Neural progenitor cell (in vitro differentiated cells): ENCODE measurements around the gene PEX16. TPM values are rescaled to one million over a fixed set of nuclear protein-coding genes. Genes with fewer than 3 reads are reported as not detected.

ENCODE experiments used
- DNase-seq: peaks from one replicate; pipeline ENCODE4 v3.0.0-alpha.2; 2016; ENCODE audit warnings: low spot score
- H2AFZ ChIP-seq: fragments of 200-600 bp; sonication (generic); replicated peaks from 2 replicates; pipeline ENCODE4 v1.6.1; 2016; ENCODE audit warnings: antibody characterized with exemption
- H3F3A ChIP-seq: fragments of 200-600 bp; sonication (generic); 2 replicates; pipeline ENCODE4 v1.6.1; 2016; ENCODE audit warnings: antibody characterized with exemption, low read depth
- H3K27ac ChIP-seq: fragments of 200-600 bp; sonication (generic); 2 replicates; pipeline ENCODE4 v1.5.1; 2016; ENCODE audit warnings: mild to moderate bottlenecking
- H3K27me3 ChIP-seq: fragments of 200-600 bp; sonication (generic); 2 replicates; pipeline ENCODE4 v1.6.1; 2016; ENCODE audit warnings: mild to moderate bottlenecking, moderate library complexity
- H3K36me3 ChIP-seq: fragments of 200-600 bp; sonication (generic); 2 replicates; pipeline ENCODE4 v1.5.1; 2016
- H3K4me1 ChIP-seq: fragments of 200-600 bp; sonication (generic); 2 replicates; pipeline ENCODE4 v1.6.1; 2016; ENCODE audit warnings: mixed run types
- H3K4me2 ChIP-seq: fragments of 200-600 bp; sonication (generic); 2 replicates; pipeline ENCODE4 v1.6.1; 2016
- H3K4me3 ChIP-seq: fragments of 200-600 bp; sonication (generic); 2 replicates; pipeline ENCODE4 v1.5.1; 2016
- H3K79me2 ChIP-seq: fragments of 200-600 bp; sonication (generic); 2 replicates; pipeline ENCODE4 v1.6.1; 2016; ENCODE audit warnings: low read depth
- H3K9ac ChIP-seq: fragments of 200-600 bp; sonication (generic); 2 replicates; pipeline ENCODE4 v1.6.1; 2016
- H3K9me3 ChIP-seq: fragments of 200-600 bp; sonication (generic); 2 replicates; pipeline ENCODE4 v1.5.1; 2016; ENCODE audit warnings: low read depth
- H4K20me1 ChIP-seq: fragments of 200-600 bp; sonication (generic); 2 replicates; pipeline ENCODE4 v1.6.1; 2016; ENCODE audit warnings: low read depth
- H3K27ac Mint-ChIP-seq: 3 replicates; pipeline ENCODE4 v1.8.0; 2021; ENCODE audit warnings: mixed read lengths
- H3K27me3 Mint-ChIP-seq: 2 replicates; pipeline ENCODE4 v1.8.0; 2022; ENCODE audit warnings: low read depth, mild to moderate bottlenecking, inconsistent platforms, moderate library complexity, mixed read lengths; ENCODE audit not compliant: insufficient read depth
- H3K36me3 Mint-ChIP-seq: 3 replicates; pipeline ENCODE4 v1.8.0; 2021; ENCODE audit warnings: mixed read lengths
- H3K4me1 Mint-ChIP-seq: 3 replicates; pipeline ENCODE4 v1.8.0; 2021; ENCODE audit warnings: mixed read lengths
- H3K4me3 Mint-ChIP-seq: 3 replicates; pipeline ENCODE4 v1.8.0; 2021; ENCODE audit warnings: mild to moderate bottlenecking, moderate library complexity, mixed read lengths
- H3K9me3 Mint-ChIP-seq: 3 replicates; pipeline ENCODE4 v1.8.0; 2020; ENCODE audit warnings: mixed read lengths
- EZH2 ChIP-seq: fragments of 200-600 bp; sonication (generic); IDR thresholded peaks from 2 replicates; pipeline ENCODE4 v1.6.1; 2017; ENCODE audit warnings: antibody characterized with exemption, mild to moderate bottlenecking, moderate library complexity
- EZH2phosphoT487 ChIP-seq: fragments of 200-600 bp; sonication (generic); IDR thresholded peaks from 2 replicates; pipeline ENCODE4 v1.6.1; 2017; ENCODE audit warnings: antibody characterized with exemption
- total RNA-seq: library from RNA; depleted of rRNA; stranded (reverse); fragments of >200 nt; gene quantifications from 2 replicates; pipeline ENCODE4 v1.2.3, GENCODE V29; 2015; ENCODE audit warnings: low replicate concordance
- TF ChIP-seq, protein P1 (sequence below): fragments of 200-600 bp; sonication (generic); IDR thresholded peaks from 2 replicates; pipeline ENCODE4 v1.5.1; 2017; ENCODE audit warnings: antibody characterized with exemption, mild to moderate bottlenecking

PEX16 gene
- total RNA-seq, 1 donor from 2014 or later, result 11.6 TPM

DNA sequence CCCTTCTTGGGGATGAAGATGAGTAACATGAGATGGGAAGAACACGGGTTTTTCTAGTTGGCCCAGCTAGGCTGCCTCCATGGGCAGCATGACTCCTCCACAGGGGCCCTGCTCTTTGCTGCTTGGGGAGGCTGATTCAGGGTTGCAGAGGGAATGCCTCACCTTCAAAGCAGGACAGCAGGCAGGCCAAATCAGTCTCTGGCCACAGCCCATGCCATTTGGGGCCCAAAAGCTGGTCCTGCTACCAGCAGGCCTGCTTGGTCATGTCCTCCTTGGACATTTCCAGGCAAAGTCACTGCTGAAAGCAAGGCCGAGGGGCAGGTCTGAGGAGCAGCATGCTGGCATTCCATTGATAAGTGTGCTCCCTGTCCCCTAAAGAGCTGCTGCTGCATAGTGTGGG lies 46.0 kb downstream of the PEX16 start:
- no peak overlapping the region for H2AFZ ChIP-seq
- TF ChIP-seq EZH2, result no peak
- TF ChIP-seq EZH2phosphoT487, result no peak
- TF ChIP-seq, protein P1, sequence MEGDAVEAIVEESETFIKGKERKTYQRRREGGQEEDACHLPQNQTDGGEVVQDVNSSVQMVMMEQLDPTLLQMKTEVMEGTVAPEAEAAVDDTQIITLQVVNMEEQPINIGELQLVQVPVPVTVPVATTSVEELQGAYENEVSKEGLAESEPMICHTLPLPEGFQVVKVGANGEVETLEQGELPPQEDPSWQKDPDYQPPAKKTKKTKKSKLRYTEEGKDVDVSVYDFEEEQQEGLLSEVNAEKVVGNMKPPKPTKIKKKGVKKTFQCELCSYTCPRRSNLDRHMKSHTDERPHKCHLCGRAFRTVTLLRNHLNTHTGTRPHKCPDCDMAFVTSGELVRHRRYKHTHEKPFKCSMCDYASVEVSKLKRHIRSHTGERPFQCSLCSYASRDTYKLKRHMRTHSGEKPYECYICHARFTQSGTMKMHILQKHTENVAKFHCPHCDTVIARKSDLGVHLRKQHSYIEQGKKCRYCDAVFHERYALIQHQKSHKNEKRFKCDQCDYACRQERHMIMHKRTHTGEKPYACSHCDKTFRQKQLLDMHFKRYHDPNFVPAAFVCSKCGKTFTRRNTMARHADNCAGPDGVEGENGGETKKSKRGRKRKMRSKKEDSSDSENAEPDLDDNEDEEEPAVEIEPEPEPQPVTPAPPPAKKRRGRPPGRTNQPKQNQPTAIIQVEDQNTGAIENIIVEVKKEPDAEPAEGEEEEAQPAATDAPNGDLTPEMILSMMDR, result no peak
- H3K36me3 Mint-ChIP-seq, result peaks cover 17% of the 10 kb centered on the region
- H3K4me3 ChIP-seq, result no peak overlapping the region
- no peaks in the 10 kb centered on the region for H3K79me2 ChIP-seq
- H3K27me3 Mint-ChIP-seq, result peaks cover 6% of the 10 kb centered on the region
- no peaks in the 10 kb centered on the region for H3K27me3 ChIP-seq
- no peak overlapping the region for H3K4me3 Mint-ChIP-seq
- peaks cover 12% of the 10 kb centered on the region for H3K4me1 ChIP-seq
- H3K27ac Mint-ChIP-seq, result no peak overlapping the region
- H3K9me3 ChIP-seq, result no peaks in the 10 kb centered on the region
- H3K4me2 ChIP-seq, result no peak overlapping the region
- peaks cover 11% of the 10 kb centered on the region for H3K4me1 Mint-ChIP-seq
- H3K27ac ChIP-seq, result no peak overlapping the region
- no peaks in the 10 kb centered on the region for H3K36me3 ChIP-seq
- peaks cover 4% of the 10 kb centered on the region for H3F3A ChIP-seq
- no peak for DNase-seq
- no peak overlapping the region for H3K9ac ChIP-seq
- no peaks in the 10 kb centered on the region for H3K9me3 Mint-ChIP-seq
- H4K20me1 ChIP-seq, result no peaks in the 10 kb centered on the region

DNA sequence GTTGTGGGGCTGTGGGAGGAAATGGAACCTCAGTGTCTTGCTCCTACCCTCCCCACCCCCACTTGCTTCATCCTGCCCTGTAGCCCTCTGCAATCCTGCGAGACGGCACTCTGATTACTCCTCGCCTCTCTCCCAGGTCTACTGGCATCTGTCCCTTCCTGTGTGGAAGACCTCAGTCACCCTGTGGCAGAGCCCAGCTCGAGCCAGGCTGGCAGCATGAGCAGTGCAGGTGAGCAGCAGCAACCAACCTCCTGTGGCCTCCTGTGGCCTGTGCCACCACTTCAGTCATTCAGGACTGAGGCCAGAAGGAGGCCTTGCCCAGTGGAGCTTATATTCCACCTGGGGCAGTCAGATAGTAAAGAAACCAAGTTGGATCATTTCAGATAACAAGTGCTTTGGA lies 47.0 kb downstream of the PEX16 start:
- Mint-ChIP-seq H3K27me3 (peaks cover 8% of the 10 kb centered on the region), H3K4me1 (peaks cover 5% of the 10 kb centered on the region)

DNA sequence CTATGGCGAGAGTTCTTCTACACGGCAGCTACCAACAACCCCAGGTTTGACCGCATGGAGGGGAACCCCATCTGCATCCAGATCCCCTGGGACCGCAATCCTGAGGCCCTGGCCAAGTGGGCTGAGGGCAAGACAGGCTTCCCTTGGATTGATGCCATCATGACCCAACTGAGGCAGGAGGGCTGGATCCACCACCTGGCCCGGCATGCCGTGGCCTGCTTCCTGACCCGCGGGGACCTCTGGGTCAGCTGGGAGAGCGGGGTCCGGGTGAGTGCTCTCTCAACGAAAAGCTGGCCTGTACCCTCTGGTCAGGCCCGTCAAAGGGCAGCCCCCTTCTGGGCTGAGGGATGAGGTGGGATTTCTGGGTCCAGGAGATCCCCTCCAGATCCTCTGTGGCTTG lies 48.1 kb downstream of the PEX16 start:
- TF ChIP-seq EZH2phosphoT487 (no peak), EZH2 (no peak)
- TF ChIP-seq, protein P1, result no peak
- no peaks in the 10 kb centered on the region for H4K20me1 ChIP-seq
- no peaks in the 10 kb centered on the region for H3F3A ChIP-seq
- H3K27ac Mint-ChIP-seq, result no peak overlapping the region
- H3K27ac ChIP-seq, result no peak overlapping the region
- H3K4me2 ChIP-seq, result no peak overlapping the region
- no peaks in the 10 kb centered on the region for H3K9me3 Mint-ChIP-seq
- no peak overlapping the region for H3K4me3 ChIP-seq
- no peak for DNase-seq
- H3K27me3 ChIP-seq, result no peaks in the 10 kb centered on the region
- H3K36me3 ChIP-seq, result no peaks in the 10 kb centered on the region
- no peak overlapping the region for H2AFZ ChIP-seq
- no peaks in the 10 kb centered on the region for H3K9me3 ChIP-seq
- peaks cover 24% of the 10 kb centered on the region for H3K36me3 Mint-ChIP-seq
- no peak overlapping the region for H3K9ac ChIP-seq
- no peak overlapping the region for H3K4me3 Mint-ChIP-seq
- H3K4me1 ChIP-seq, result no peaks in the 10 kb centered on the region
- no peaks in the 10 kb centered on the region for H3K4me1 Mint-ChIP-seq
- H3K79me2 ChIP-seq, result no peaks in the 10 kb centered on the region
- H3K27me3 Mint-ChIP-seq, result peaks cover 8% of the 10 kb centered on the region

More for the DNA sequence above, 47.0 kb downstream of the PEX16 start:
- Mint-ChIP-seq H3K9me3 (no peaks in the 10 kb centered on the region), H3K4me3 (no peak overlapping the region), H3K27ac (no peak overlapping the region), H3K36me3 (peaks cover 22% of the 10 kb centered on the region)
- no peak overlapping the region for H3K27ac ChIP-seq
- no peaks in the 10 kb centered on the region for H3K9me3 ChIP-seq
- no peak overlapping the region for H3K4me2 ChIP-seq
- H3K27me3 ChIP-seq, result no peaks in the 10 kb centered on the region
- no peaks in the 10 kb centered on the region for H3K36me3 ChIP-seq
- no peak for TF ChIP-seq EZH2phosphoT487
- H3K79me2 ChIP-seq, result no peaks in the 10 kb centered on the region
- no peak overlapping the region for H2AFZ ChIP-seq
- H3K4me1 ChIP-seq, result peaks cover 3% of the 10 kb centered on the region
- H3F3A ChIP-seq, result no peaks in the 10 kb centered on the region
- no peaks in the 10 kb centered on the region for H4K20me1 ChIP-seq
- no peak overlapping the region for H3K4me3 ChIP-seq
- no peak for DNase-seq
- no peak overlapping the region for H3K9ac ChIP-seq

DNA sequence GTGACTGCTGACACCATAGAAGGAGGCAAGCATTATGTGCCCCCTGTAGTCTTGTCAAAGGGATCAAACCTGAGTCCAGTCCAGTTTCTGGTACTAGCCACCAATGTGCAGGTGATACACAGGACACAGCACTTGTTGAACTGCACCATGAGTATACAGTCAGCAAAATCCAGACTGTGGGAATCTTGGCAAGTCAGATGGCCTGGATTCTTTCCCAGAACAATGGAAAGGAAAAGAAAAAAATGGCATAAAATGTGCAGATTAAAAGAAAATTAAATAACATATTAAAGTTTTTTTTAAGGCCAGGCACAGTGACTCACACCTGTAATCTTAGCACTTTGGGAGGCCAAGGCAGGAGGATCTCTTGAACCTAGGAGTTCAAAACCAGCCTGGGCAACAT lies 53.6 kb downstream of the PEX16 start:
- DNase-seq, result no peak
- no peak overlapping the region for H2AFZ ChIP-seq
- no peak overlapping the region for H3K4me2 ChIP-seq
- peaks cover 3% of the 10 kb centered on the region for H3K4me1 Mint-ChIP-seq
- H3K9me3 Mint-ChIP-seq, result no peaks in the 10 kb centered on the region
- no peak overlapping the region for H3K4me3 Mint-ChIP-seq
- H4K20me1 ChIP-seq, result peaks cover 9% of the 10 kb centered on the region
- no peaks in the 10 kb centered on the region for H3K79me2 ChIP-seq
- peaks cover 8% of the 10 kb centered on the region for H3K4me1 ChIP-seq
- H3K27me3 Mint-ChIP-seq, result peaks cover 6% of the 10 kb centered on the region
- no peaks in the 10 kb centered on the region for H3K9me3 ChIP-seq
- peaks cover 11% of the 10 kb centered on the region for H3K36me3 Mint-ChIP-seq
- H3K9ac ChIP-seq, result no peak overlapping the region
- TF ChIP-seq EZH2, result no peak
- TF ChIP-seq EZH2phosphoT487, result no peak
- TF ChIP-seq, protein P1, result no peak
- H3K27me3 ChIP-seq, result no peaks in the 10 kb centered on the region
- no peak overlapping the region for H3K4me3 ChIP-seq
- H3K36me3 ChIP-seq, result no peaks in the 10 kb centered on the region
- no peak overlapping the region for H3K27ac Mint-ChIP-seq
- H3K27ac ChIP-seq, result no peak overlapping the region
- no peaks in the 10 kb centered on the region for H3F3A ChIP-seq
